ENCODE data around the gene RNF144A. TPM values are rescaled to one million over a fixed set of nuclear protein-coding genes. Genes with fewer than 3 reads are reported as not detected.

RNF144A gene
- total RNA-seq, 1 experiment from 2014 or later, result 13.6 TPM

DNA sequence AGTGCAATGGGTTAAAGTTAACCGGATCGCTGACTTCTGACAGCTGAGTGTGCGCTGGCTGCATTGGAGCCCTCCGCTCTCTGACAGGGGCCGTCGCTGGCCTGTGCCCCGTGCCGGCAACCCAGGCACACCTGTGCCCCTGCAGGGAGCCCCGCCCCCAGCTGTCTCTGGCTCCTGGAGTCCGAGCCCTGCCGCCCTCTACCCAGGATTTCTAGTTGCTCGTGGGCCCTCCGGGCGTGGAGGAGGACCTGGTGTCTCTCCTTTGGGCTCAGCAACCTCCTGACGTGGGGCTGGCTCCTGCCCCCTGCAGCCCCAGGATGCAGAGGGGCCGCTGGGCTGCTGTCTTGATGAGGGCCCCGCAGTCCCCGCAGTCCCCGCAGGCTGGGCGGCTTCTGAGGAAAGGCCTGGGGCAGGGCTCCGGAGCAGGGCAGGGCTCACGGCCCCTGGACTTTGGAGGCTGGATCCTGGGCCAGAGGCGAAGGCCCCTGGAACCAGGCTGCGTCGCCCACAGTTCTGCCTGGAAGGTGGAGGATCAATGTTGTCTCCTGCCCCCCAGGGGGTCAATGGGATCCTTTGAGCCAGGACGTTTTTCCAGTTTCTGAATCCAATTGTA lies 172.8 kb downstream of the RNF144A start:
- ChIA-PET POLR2A (no interaction called here), CTCF (no interaction called here)
- no peaks in the 10 kb centered on the region for H3K9me3 Mint-ChIP-seq
- ATAC-seq (peak; percentile 39), DNase-seq (ENCODE audit: low spot score) (peak; percentile 20)
- TF ChIP-seq, protein P1, sequence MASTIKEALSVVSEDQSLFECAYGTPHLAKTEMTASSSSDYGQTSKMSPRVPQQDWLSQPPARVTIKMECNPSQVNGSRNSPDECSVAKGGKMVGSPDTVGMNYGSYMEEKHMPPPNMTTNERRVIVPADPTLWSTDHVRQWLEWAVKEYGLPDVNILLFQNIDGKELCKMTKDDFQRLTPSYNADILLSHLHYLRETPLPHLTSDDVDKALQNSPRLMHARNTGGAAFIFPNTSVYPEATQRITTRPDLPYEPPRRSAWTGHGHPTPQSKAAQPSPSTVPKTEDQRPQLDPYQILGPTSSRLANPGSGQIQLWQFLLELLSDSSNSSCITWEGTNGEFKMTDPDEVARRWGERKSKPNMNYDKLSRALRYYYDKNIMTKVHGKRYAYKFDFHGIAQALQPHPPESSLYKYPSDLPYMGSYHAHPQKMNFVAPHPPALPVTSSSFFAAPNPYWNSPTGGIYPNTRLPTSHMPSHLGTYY (CRISPR knock-in tag; IDR thresholded peaks at IDR 0.05), result no peak
- no peak for TF ChIP-seq ZNF671 (CRISPR knock-in tag; IDR thresholded peaks at IDR 0.05)
- no peak for TF ChIP-seq NFATC4 (CRISPR knock-in tag; IDR thresholded peaks at IDR 0.05)
- TF ChIP-seq, protein P2, sequence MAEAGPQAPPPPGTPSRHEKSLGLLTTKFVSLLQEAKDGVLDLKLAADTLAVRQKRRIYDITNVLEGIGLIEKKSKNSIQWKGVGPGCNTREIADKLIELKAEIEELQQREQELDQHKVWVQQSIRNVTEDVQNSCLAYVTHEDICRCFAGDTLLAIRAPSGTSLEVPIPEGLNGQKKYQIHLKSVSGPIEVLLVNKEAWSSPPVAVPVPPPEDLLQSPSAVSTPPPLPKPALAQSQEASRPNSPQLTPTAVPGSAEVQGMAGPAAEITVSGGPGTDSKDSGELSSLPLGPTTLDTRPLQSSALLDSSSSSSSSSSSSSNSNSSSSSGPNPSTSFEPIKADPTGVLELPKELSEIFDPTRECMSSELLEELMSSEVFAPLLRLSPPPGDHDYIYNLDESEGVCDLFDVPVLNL (CRISPR knock-in tag; IDR thresholded peaks at IDR 0.05; ENCODE audit: borderline replicate concordance, low read depth), result no peak
- TF ChIP-seq, protein P3, sequence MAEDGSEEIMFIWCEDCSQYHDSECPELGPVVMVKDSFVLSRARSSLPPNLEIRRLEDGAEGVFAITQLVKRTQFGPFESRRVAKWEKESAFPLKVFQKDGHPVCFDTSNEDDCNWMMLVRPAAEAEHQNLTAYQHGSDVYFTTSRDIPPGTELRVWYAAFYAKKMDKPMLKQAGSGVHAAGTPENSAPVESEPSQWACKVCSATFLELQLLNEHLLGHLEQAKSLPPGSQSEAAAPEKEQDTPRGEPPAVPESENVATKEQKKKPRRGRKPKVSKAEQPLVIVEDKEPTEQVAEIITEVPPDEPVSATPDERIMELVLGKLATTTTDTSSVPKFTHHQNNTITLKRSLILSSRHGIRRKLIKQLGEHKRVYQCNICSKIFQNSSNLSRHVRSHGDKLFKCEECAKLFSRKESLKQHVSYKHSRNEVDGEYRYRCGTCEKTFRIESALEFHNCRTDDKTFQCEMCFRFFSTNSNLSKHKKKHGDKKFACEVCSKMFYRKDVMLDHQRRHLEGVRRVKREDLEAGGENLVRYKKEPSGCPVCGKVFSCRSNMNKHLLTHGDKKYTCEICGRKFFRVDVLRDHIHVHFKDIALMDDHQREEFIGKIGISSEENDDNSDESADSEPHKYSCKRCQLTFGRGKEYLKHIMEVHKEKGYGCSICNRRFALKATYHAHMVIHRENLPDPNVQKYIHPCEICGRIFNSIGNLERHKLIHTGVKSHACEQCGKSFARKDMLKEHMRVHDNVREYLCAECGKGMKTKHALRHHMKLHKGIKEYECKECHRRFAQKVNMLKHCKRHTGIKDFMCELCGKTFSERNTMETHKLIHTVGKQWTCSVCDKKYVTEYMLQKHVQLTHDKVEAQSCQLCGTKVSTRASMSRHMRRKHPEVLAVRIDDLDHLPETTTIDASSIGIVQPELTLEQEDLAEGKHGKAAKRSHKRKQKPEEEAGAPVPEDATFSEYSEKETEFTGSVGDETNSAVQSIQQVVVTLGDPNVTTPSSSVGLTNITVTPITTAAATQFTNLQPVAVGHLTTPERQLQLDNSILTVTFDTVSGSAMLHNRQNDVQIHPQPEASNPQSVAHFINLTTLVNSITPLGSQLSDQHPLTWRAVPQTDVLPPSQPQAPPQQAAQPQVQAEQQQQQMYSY (CRISPR knock-in tag; IDR thresholded peaks at IDR 0.05), result no peak
- TF ChIP-seq, protein P4, sequence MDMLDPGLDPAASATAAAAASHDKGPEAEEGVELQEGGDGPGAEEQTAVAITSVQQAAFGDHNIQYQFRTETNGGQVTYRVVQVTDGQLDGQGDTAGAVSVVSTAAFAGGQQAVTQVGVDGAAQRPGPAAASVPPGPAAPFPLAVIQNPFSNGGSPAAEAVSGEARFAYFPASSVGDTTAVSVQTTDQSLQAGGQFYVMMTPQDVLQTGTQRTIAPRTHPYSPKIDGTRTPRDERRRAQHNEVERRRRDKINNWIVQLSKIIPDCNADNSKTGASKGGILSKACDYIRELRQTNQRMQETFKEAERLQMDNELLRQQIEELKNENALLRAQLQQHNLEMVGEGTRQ (CRISPR knock-in tag; IDR thresholded peaks at IDR 0.05), result no peak
- no peak for TF ChIP-seq SMAD3 (CRISPR knock-in tag; IDR thresholded peaks at IDR 0.05; ENCODE audit: borderline replicate concordance)
- TF ChIP-seq ZNF263 (CRISPR knock-in tag; IDR thresholded peaks at IDR 0.05; ENCODE audit: low read depth), result no peak
- TF ChIP-seq, protein P5, sequence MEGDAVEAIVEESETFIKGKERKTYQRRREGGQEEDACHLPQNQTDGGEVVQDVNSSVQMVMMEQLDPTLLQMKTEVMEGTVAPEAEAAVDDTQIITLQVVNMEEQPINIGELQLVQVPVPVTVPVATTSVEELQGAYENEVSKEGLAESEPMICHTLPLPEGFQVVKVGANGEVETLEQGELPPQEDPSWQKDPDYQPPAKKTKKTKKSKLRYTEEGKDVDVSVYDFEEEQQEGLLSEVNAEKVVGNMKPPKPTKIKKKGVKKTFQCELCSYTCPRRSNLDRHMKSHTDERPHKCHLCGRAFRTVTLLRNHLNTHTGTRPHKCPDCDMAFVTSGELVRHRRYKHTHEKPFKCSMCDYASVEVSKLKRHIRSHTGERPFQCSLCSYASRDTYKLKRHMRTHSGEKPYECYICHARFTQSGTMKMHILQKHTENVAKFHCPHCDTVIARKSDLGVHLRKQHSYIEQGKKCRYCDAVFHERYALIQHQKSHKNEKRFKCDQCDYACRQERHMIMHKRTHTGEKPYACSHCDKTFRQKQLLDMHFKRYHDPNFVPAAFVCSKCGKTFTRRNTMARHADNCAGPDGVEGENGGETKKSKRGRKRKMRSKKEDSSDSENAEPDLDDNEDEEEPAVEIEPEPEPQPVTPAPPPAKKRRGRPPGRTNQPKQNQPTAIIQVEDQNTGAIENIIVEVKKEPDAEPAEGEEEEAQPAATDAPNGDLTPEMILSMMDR (IDR thresholded peaks at IDR 0.05), result no peak
- no peak for TF ChIP-seq TP53 (CRISPR knock-in tag; IDR thresholded peaks at IDR 0.05)
- no peak for TF ChIP-seq CREB1 (CRISPR knock-in tag; IDR thresholded peaks at IDR 0.05)
- TF ChIP-seq, protein P6, sequence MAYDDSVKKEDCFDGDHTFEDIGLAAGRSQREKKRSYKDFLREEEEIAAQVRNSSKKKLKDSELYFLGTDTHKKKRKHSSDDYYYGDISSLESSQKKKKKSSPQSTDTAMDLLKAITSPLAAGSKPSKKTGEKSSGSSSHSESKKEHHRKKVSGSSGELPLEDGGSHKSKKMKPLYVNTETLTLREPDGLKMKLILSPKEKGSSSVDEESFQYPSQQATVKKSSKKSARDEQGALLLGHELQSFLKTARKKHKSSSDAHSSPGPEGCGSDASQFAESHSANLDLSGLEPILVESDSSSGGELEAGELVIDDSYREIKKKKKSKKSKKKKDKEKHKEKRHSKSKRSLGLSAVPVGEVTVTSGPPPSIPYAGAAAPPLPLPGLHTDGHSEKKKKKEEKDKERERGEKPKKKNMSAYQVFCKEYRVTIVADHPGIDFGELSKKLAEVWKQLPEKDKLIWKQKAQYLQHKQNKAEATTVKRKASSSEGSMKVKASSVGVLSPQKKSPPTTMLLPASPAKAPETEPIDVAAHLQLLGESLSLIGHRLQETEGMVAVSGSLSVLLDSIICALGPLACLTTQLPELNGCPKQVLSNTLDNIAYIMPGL (CRISPR knock-in tag; IDR thresholded peaks at IDR 0.05), result no peak
- no peak overlapping the region for H3K27ac Mint-ChIP-seq
- no peaks in the 10 kb centered on the region for H3K4me1 Mint-ChIP-seq
- H3K4me3 Mint-ChIP-seq, result no peak overlapping the region
- H3K36me3 Mint-ChIP-seq, result no peaks in the 10 kb centered on the region
- no peaks in the 10 kb centered on the region; the same call in 1 of the 2 replicates for H3K27me3 Mint-ChIP-seq (ENCODE audit: low read depth)

DNA sequence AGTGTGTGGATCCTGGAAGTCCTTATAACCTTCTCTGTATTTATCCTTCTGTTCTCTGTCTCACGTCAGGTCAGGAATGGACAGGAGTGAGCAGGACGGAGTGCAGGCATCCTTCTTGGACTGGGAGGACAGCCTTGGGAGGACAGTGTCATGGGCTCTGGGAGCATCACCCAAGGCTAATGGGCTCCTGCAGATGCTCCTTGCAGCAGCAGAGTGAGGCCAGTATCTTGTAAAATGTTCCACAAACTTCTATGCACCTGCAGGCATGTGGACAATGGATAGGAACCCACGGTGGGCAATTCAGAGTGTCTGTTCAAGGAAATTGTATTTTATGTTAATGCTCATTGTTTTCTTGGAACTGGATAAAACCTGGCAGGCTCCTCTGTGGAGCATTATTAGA lies 176.2 kb downstream of the RNF144A start:
- no peak for TF ChIP-seq RORB (CRISPR knock-in tag; IDR thresholded peaks at IDR 0.05)
- no peak for TF ChIP-seq ETV6 (CRISPR knock-in tag; IDR thresholded peaks at IDR 0.05)
- no peak overlapping the region for H3K4me3 Mint-ChIP-seq
- POLR2A ChIA-PET, result no interaction called here
- peaks cover 8% of the 10 kb centered on the region for H3K27me3 Mint-ChIP-seq (ENCODE audit: low read depth)
- H3K36me3 Mint-ChIP-seq, result no peaks in the 10 kb centered on the region
- H3K27ac Mint-ChIP-seq, result no peak overlapping the region
- DNase-seq (ENCODE audit: low spot score), result no peak
- no peaks in the 10 kb centered on the region for H3K9me3 Mint-ChIP-seq
- CTCF ChIA-PET, result no interaction called here
- peaks cover 7% of the 10 kb centered on the region for H3K4me1 Mint-ChIP-seq
- ATAC-seq, result no peak

Other genes with a start within 250 kb of the RNF144A start
- gene CMPK2, start 51.5 kb upstream of the RNF144A start, total RNA-seq (2021), result 0.13 to 0.32 TPM (median 0.16 TPM) in 3 replicates
- gene RSAD2, start 39.6 kb upstream of the RNF144A start, total RNA-seq (2021), result not detected in 3 replicates